ENCODE results near the gene SIRT5.

The SIRT5 gene

GRCh38 chr6:13613029-13613594 is 38.7 kb downstream of the SIRT5 start:
- peak overlapping the region; percentile 97; the same call in 1 of the 2 replicates for H3K4me3 ChIP-seq (ENCODE audit: low read depth, low read length)
- DNase-seq (ENCODE audit: low read depth): no peak
- no peak for TF ChIP-seq CTCF (IDR thresholded peaks at IDR 0.05; ENCODE audit: low read depth, low read length, missing control alignments)

GRCh38 chr6:13614126-13614925 is 39.9 kb downstream of the SIRT5 start:
- TF ChIP-seq CTCF (IDR thresholded peaks at IDR 0.05; ENCODE audit: low read depth, low read length, missing control alignments): no peak
- peak overlapping the region; percentile 97 for H3K4me3 ChIP-seq (ENCODE audit: low read depth, low read length)
- no peak for DNase-seq (ENCODE audit: low read depth)

GRCh38 chr6:13614926-13615791 is 40.8 kb downstream of the SIRT5 start, which contains the start of gene NOL7:
Gene NOL7 (plus strand): TSS chr6:13615335. CDS start chr6:13615359, 24 bp downstream.
- peak; percentile 97 for DNase-seq (ENCODE audit: low read depth)
- TF ChIP-seq CTCF (IDR thresholded peaks at IDR 0.05; ENCODE audit: low read depth, low read length, missing control alignments): peak; percentile 94
- H3K4me3 ChIP-seq (ENCODE audit: low read depth, low read length): peak within 1 kb of the TSS; percentile 97

- peak overlapping the region; percentile 97 for H3K4me3 ChIP-seq (ENCODE audit: low read depth, low read length)
- DNase-seq (ENCODE audit: low read depth): no peak
- no peak for TF ChIP-seq CTCF (IDR thresholded peaks at IDR 0.05; ENCODE audit: low read depth, low read length, missing control alignments)
Measured at GRCh38 chr6:13615792-13616120, 41.4 kb downstream of the SIRT5 start.

GRCh38 chr6:13617066-13617465 is 42.7 kb downstream of the SIRT5 start:
- no peak for TF ChIP-seq CTCF (IDR thresholded peaks at IDR 0.05; ENCODE audit: low read depth, low read length, missing control alignments)
- DNase-seq (ENCODE audit: low read depth): no peak
- no peak overlapping the region for H3K4me3 ChIP-seq (ENCODE audit: low read depth, low read length)

GRCh38 chr6:13624871-13625288 is 50.5 kb downstream of the SIRT5 start:
- peak; percentile 31 for DNase-seq (ENCODE audit: low read depth)
- H3K4me3 ChIP-seq (ENCODE audit: low read depth, low read length): no peak overlapping the region
- peak; percentile 71 for TF ChIP-seq CTCF (IDR thresholded peaks at IDR 0.05; ENCODE audit: low read depth, low read length, missing control alignments)
